NB4 (cell line): Measurements from ENCODE around the gene PLA2G2F.
A peak's percentile ranks its signal among the peaks of the same experiment; 100 is the strongest.

ENCODE experiments used
- CTCF ChIP-seq: IDR thresholded peaks from one replicate; pipeline ENCODE4 v1.5.1; 2012; ENCODE audit warnings: low read depth, low read length
- MAX ChIP-seq: IDR thresholded peaks from 2 replicates; pipeline ENCODE4 v1.6.1; 2011; ENCODE audit warnings: low read depth, low read length
- POLR2A ChIP-seq: IDR thresholded peaks from 2 replicates; pipeline ENCODE4 v1.6.1; 2011; ENCODE audit warnings: mild to moderate bottlenecking; ENCODE audit not compliant: insufficient read length; ENCODE audit errors: extremely low read depth

GRCh38 chr1:20115479-20115878 is 23.6 kb upstream of the PLA2G2F start:
- TF ChIP-seq MAX (no peak), POLR2A (no peak), CTCF (peak; percentile 11)
